NCI-H1417 treated with DMSO at 0.1 percent for 48 hours (cell line): ENCODE measurements around the gene CAB39L.

ENCODE experiments used
- DNase-seq: peaks from one replicate; lab custom pipeline; 2025; lab: John Stamatoyannopoulos, UW

Gene CAB39L

GRCh38 chr13:49279112-49279511 is 164.8 kb downstream of the CAB39L start:
- no peak for DNase-seq

GRCh38 chr13:49278211-49278610 is 165.7 kb downstream of the CAB39L start:
- no peak for DNase-seq

DNA sequence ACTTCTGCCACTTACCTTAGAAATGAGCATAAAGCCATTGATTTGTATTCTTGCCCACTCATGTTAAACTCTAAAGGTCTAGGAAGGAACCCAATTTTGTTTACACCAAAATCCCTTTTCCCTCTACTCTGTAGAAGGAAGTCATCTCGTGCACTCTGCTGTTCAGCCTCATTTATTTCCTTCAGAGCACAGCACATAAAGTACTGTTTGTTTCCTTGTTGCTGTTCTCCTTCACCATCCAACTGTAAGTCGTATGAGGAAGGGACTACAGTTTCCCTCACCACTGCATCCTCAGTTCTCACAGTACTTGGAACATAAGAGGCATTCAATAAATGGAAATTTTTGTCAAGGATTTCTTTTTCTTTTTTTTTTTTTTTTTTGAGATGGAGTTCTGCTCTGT is 171.6 kb downstream of the CAB39L start:
- DNase-seq = no peak

DNA sequence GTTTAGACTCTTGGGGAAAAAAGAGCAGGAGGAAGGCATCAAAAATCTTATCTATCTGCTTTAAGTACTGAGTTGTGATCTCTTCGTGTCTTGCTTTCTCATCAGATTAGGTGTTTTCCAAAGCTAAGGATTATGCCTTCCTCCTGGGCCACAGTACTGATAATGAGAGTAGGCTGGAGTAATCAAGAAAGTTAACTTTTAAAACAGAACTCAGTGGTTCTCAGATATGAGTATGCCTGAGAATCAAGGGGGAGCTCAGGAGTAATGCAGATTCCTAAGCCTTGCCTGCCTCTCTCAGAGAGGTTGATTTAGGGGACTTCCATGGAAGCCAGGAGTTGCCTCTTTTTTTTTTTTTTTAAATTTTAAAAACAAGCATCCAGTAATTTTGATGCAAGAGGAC is 172.6 kb downstream of the CAB39L start:
- DNase-seq = no peak

GRCh38 chr13:49265822-49266221 is 178.0 kb downstream of the CAB39L start:
- DNase-seq = no peak

- no peak for DNase-seq
Observed at GRCh38 chr13:49262634-49263033, 181.2 kb downstream of the CAB39L start.

- DNase-seq = no peak
Observed at GRCh38 chr13:49259586-49259985, 184.3 kb downstream of the CAB39L start.
